Common myeloid progenitor, CD34-positive (primary cell): ENCODE results near the gene PLA2G4A.

ENCODE experiments used
- CTCF ChIA-PET: fragments of 350-600 bp; sonication (Branson Sonifier 250); formaldehyde crosslinking; loops from one replicate; lab custom pipeline; 2021; ENCODE audit warnings: antibody characterized with exemption; lab: Charles Lee
- POLR2A ChIA-PET: fragments of 350-600 bp; sonication (Branson Sonifier 250); formaldehyde crosslinking; loops from one replicate; lab custom pipeline; 2021; ENCODE audit warnings: antibody characterized with exemption; lab: Charles Lee
- DNase-seq, 3 donors: peaks; one replicate each; pipeline versions ENCODE4 v3.0.0 to v3.0.0-alpha.2; 2013
- H3K27ac ChIP-seq, 2 experiments: 1 replicate in 1 of 2; 2 replicates in 1 of 2; pipeline ENCODE4 v1.7.0; 2013; ENCODE audit warnings: inconsistent platforms in 2 of 2, low read length in 2 of 2, mild to moderate bottlenecking in 2 of 2, low read depth in 1 of 2, moderate library complexity in 1 of 2; ENCODE audit not compliant: severe bottlenecking in 2 of 2, insufficient read depth in 1 of 2, poor library complexity in 1 of 2
- H3K27me3 ChIP-seq, 5 experiments: replicated peaks in 2 of 5; 1 replicate in 3 of 5; 2 replicates in 2 of 5; pipeline versions ENCODE4 v1.6.1 to v1.7.0; 2013; ENCODE audit warnings: low read length in 4 of 5, mild to moderate bottlenecking in 2 of 5, moderate library complexity in 2 of 5, inconsistent platforms in 1 of 5; ENCODE audit not compliant: insufficient read depth in 5 of 5, control insufficient read depth in 4 of 5
- H3K36me3 ChIP-seq, 4 experiments: 1 replicate in 2 of 4; 2 replicates in 2 of 4; pipeline versions ENCODE4 v1.6.1 to v1.7.0; 2013; ENCODE audit warnings: low read length in 3 of 4, control low read depth in 1 of 4, mild to moderate bottlenecking in 1 of 4; ENCODE audit not compliant: control insufficient read depth in 4 of 4, insufficient read depth in 4 of 4
- H3K4me1 ChIP-seq, 4 experiments: 1 replicate in 3 of 4; 2 replicates in 1 of 4; pipeline versions ENCODE4 v1.6.1 to v1.7.1; 2013; ENCODE audit warnings: low read length in 3 of 4, mild to moderate bottlenecking in 3 of 4, control low read depth in 1 of 4, inconsistent platforms in 1 of 4, moderate library complexity in 1 of 4; ENCODE audit not compliant: control insufficient read depth in 4 of 4, insufficient read depth in 4 of 4; ENCODE audit errors: control extremely low read depth in 1 of 4
- H3K4me3 ChIP-seq, 7 experiments: 1 replicate in 4 of 7; 2 replicates in 3 of 7; pipeline versions ENCODE4 v1.5.1 to v1.7.0; 2013; ENCODE audit warnings: mild to moderate bottlenecking in 7 of 7, low read length in 6 of 7, moderate library complexity in 6 of 7, inconsistent platforms in 2 of 7, low read depth in 2 of 7, control low read depth in 1 of 7; ENCODE audit not compliant: insufficient read depth in 4 of 7, control insufficient read depth in 1 of 7; ENCODE audit errors: extremely low read depth in 1 of 7
- H3K9me3 ChIP-seq, 5 experiments: 1 replicate in 4 of 5; 2 replicates in 1 of 5; pipeline versions ENCODE4 v1.6.1 to v1.7.1; 2013; ENCODE audit warnings: low read length in 4 of 5, mild to moderate bottlenecking in 2 of 5, inconsistent platforms in 1 of 5, low read depth in 1 of 5, moderate library complexity in 1 of 5; ENCODE audit not compliant: control insufficient read depth in 4 of 5, insufficient read depth in 2 of 5; ENCODE audit errors: control extremely low read depth in 1 of 5
- WGBS: methylation state at CpG from one replicate; pipeline ENCODE4 v1.1.5; 2013; ENCODE audit not compliant: insufficient coverage; 5-methylcytosine and 5-hydroxymethylcytosine counted together

Gene PLA2G4A

GRCh38 chr1:186865857-186866256 is 37.1 kb downstream of the PLA2G4A start:
- peaks cover 0 to 2% (median 0%) of the 10 kb centered on the region in 5 experiments for H3K9me3 ChIP-seq
- no CpG with 5 or more reads among the region's 3 CpGs for WGBS
- peaks cover 0 to 17% (median 7%) of the 10 kb centered on the region in 4 experiments for H3K4me1 ChIP-seq
- peak overlapping the region in 1 of 7 experiments; percentile 45 for H3K4me3 ChIP-seq
- ChIA-PET CTCF (interaction anchor here (0.7 to 1.8 kb wide), 4 partner anchors 14 to 60 kb away, joined by 3 to 4 read pairs (median 3); no protein-coding TSS in a partner anchor), POLR2A (no interaction called here)
- H3K27ac ChIP-seq, result no peak overlapping the region
- DNase-seq, result peak in 1 of 3 donors; percentile 51
- H3K27me3 ChIP-seq, result no peaks in the 10 kb centered on the region
- peaks cover 0 to 11% (median 7%) of the 10 kb centered on the region in 4 experiments for H3K36me3 ChIP-seq

GRCh38 chr1:186869526-186870228 is 40.9 kb downstream of the PLA2G4A start:
- H3K27ac ChIP-seq, result no peak overlapping the region
- 36% methylated on average over 1 of the region's 1 CpG for WGBS
- CTCF ChIA-PET, result interaction anchor here (1.4 kb wide), 1 partner anchor 9 kb away, joined by 3 read pairs; no protein-coding TSS in a partner anchor

GRCh38 chr1:186871784-186872183 is 43.0 kb downstream of the PLA2G4A start:
- Histone ChIP-seq H3K9me3 (peaks cover 0 to 2% (median 0%) of the 10 kb centered on the region in 5 experiments), H3K4me1 (peaks cover 0 to 11% (median 8%) of the 10 kb centered on the region in 4 experiments), H3K4me3 (no peak overlapping the region), H3K27ac (no peak overlapping the region), H3K36me3 (peaks cover 0 to 11% (median 6%) of the 10 kb centered on the region in 4 experiments), H3K27me3 (no peaks in the 10 kb centered on the region)
- CTCF ChIA-PET, result interaction anchor here (0.9 to 1.5 kb wide), 4 partner anchors 12 to 30 kb away, joined by 3 to 10 read pairs (median 3); no protein-coding TSS in a partner anchor
- POLR2A ChIA-PET, result no interaction called here
- no peak for DNase-seq
- WGBS, result 83% methylated on average over 1 of the region's 1 CpG

More at GRCh38 chr1:186869526-186870228, 40.9 kb downstream of the PLA2G4A start:
- Histone ChIP-seq H3K27me3 (no peaks in the 10 kb centered on the region), H3K36me3 (peaks cover 0 to 11% (median 5%) of the 10 kb centered on the region in 4 experiments), H3K4me1 (peaks cover 0 to 19% (median 8%) of the 10 kb centered on the region in 4 experiments), H3K4me3 (no peak overlapping the region), H3K9me3 (peaks cover 0 to 2% (median 0%) of the 10 kb centered on the region in 5 experiments)
- POLR2A ChIA-PET, result no interaction called here
- DNase-seq, result peak in 1 of 3 donors; percentile 56

GRCh38 chr1:186872291-186872690 is 43.5 kb downstream of the PLA2G4A start:
- no peak overlapping the region for H3K27ac ChIP-seq
- ChIA-PET POLR2A (no interaction called here), CTCF (interaction anchor here (0.7 to 1.5 kb wide), 5 partner anchors 10 to 31 kb away, joined by 3 to 10 read pairs (median 3); no protein-coding TSS in a partner anchor)
- no peaks in the 10 kb centered on the region for H3K27me3 ChIP-seq
- peaks cover 0 to 11% (median 7%) of the 10 kb centered on the region in 4 experiments for H3K36me3 ChIP-seq
- H3K4me3 ChIP-seq, result no peak overlapping the region
- peaks cover 0 to 2% (median 0%) of the 10 kb centered on the region in 5 experiments for H3K9me3 ChIP-seq
- no peak for DNase-seq
- 100% methylated on average over 4 of the region's 5 CpGs for WGBS
- peaks cover 0 to 11% (median 8%) of the 10 kb centered on the region in 4 experiments for H3K4me1 ChIP-seq

- ChIA-PET CTCF (interaction anchor here (0.7 to 0.9 kb wide), 2 partner anchors 11 to 268 kb away, joined by 3 read pairs; no protein-coding TSS in a partner anchor), POLR2A (no interaction called here)
- Histone ChIP-seq H3K4me3 (no peak overlapping the region), H3K27ac (no peak overlapping the region), H3K9me3 (no peaks in the 10 kb centered on the region), H3K27me3 (no peaks in the 10 kb centered on the region), H3K36me3 (peaks cover 0 to 10% (median 6%) of the 10 kb centered on the region in 4 experiments), H3K4me1 (peaks cover 0 to 11% (median 8%) of the 10 kb centered on the region in 4 experiments)
- WGBS, result no CpG with 5 or more reads among the region's 1 CpG
- no peak for DNase-seq
Observed at GRCh38 chr1:186873687-186874086, 44.9 kb downstream of the PLA2G4A start.

- H3K9me3 ChIP-seq, result no peaks in the 10 kb centered on the region
- H3K4me3 ChIP-seq, result no peak overlapping the region
- CTCF ChIA-PET, result no interaction called here
- peaks cover 0 to 4% (median 3%) of the 10 kb centered on the region in 4 experiments for H3K36me3 ChIP-seq
- WGBS, result 100% methylated on average over 9 of the region's 12 CpGs
- DNase-seq, result no peak
- H3K4me1 ChIP-seq, result peaks cover 0 to 3% (median 1%) of the 10 kb centered on the region in 4 experiments
- POLR2A ChIA-PET, result no interaction called here
- no peak overlapping the region for H3K27ac ChIP-seq
- no peaks in the 10 kb centered on the region for H3K27me3 ChIP-seq
Observed at GRCh38 chr1:186875896-186876835, 47.4 kb downstream of the PLA2G4A start.
